GM19025 (cell line): ENCODE results near the gene DNAJC24.
"Not testable (repeated sequence)": the region's sequence is repeated elsewhere in the genome, so short reads cannot be mapped to it uniquely, and the experiment has no call there.

Experiments
- ATAC-seq: cut with Tn5 transposase; IDR thresholded peaks from one replicate; pipeline ENCODE4 v1.9.1; 2021; ENCODE audit warnings: mild to moderate bottlenecking, low read depth, moderate library complexity; ENCODE audit not compliant: unreplicated experiment

The DNAJC24 gene, protein sequence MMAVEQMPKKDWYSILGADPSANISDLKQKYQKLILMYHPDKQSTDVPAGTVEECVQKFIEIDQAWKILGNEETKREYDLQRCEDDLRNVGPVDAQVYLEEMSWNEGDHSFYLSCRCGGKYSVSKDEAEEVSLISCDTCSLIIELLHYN

DNA sequence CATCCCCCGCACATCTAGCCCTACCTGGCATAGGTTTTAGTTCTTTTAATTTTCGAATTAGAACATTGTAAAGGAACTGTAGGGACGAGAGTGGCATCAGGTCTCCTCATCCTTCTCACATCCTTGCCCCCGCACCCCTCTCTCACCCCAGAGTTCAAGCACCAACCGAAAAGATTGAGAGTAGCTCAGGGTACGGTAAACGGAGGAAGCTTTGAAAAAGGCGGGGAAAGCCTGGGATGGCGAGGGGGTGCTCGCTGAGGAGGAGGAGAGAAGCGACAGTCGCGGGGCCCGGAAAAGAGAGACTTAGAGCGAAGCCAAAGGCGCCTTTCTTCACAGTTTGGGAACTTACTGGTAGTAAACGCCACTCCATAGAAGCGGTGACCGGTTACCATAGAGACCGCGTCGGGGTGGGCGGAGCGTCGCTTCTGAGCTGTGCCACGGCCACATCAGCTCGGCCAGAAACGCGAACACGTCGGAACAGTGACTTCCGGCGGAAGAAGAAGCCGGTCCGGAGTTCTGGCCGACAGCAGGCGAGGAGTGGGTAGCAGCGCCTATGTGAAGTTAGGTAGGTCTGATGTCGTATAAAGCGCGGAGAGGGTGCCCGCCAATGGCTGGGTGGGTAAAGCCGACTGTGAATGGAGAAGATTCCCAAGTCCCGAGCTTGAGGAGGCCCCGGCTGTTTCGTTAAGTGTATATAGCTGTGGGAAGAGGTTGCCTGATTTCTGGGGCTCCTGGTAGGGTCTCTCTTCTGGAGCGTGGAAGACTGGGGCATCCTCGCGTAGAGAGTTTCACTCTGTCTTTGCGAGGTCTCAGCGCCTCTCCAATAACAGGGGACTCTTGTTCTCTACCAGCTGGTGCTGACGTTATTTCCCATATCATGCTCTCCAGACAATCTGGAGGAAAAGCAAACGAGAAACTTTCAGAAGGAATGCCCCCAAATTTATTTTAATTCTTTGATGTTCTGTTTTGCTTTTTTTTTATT, at the start of gene DNAJC24, which contains the start of gene DCDC1:
TSS of gene DNAJC24 (plus strand) at position 513 of the 982 bp plus-strand sequence. CDS start 889 bp downstream, outside the sequence.
TSS of gene DCDC1 (minus strand) at position 392 of the 982 bp plus-strand sequence. CDS start 41,459 bp downstream, outside the sequence.
- ATAC-seq: peak; percentile 100

DNA sequence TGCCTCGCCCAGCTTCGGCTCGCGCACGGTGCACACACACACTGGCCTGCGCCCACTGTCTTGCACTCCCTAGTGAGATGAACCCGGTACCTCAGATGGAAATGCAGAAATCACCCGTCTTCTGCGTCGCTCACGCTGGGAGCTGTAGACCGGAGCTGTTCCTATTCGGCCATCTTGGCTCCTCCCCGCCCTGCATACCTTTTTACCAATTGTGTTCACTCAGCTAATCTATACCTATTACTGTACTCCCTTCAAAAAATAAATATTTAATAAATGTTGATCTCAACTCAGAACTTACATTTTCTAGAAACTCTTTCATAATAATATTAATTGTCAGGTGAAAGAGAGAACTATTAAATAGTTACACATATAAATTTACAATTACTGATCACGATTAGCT, 48.2 kb upstream of the DNAJC24 start:
- ATAC-seq: not testable (repeated sequence)

DNA sequence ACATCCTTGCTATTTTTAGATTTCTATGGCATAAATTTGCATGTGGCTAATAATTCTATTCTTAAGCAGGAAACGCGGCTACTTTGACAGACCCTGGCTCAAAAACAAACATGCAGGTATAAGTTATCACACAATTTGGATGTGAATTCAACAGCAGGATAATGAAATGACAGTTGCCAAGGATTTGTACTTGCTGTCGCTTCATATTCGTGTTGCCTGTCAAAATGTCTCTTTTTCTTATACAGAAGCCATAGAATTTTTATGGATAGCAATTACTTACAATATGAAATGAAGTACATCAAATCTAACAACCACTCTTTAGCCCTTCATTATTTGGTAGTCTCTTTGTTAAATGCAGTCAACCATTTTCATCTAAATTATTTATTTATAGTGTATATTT, 46.5 kb upstream of the DNAJC24 start:
- no peak for ATAC-seq

DNA sequence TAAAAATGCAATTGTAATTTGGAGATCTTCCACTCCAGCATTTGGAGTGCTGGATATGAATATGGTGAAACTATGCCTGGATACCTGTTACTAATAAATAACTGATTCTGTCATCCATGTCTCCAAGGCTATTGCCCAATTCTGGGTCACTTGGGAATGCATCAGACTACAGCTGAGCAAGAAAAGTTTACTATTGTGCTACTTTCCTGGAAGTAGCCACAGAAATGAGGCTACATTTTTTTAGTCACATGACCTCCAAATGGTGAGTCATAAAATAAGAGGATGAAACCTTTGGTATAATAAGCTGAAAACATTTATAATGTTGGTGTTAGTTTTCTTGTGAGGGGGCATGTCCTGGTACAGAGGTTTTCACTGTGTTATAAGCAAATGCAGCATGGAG, 44.5 kb upstream of the DNAJC24 start:
- no peak for ATAC-seq

DNA sequence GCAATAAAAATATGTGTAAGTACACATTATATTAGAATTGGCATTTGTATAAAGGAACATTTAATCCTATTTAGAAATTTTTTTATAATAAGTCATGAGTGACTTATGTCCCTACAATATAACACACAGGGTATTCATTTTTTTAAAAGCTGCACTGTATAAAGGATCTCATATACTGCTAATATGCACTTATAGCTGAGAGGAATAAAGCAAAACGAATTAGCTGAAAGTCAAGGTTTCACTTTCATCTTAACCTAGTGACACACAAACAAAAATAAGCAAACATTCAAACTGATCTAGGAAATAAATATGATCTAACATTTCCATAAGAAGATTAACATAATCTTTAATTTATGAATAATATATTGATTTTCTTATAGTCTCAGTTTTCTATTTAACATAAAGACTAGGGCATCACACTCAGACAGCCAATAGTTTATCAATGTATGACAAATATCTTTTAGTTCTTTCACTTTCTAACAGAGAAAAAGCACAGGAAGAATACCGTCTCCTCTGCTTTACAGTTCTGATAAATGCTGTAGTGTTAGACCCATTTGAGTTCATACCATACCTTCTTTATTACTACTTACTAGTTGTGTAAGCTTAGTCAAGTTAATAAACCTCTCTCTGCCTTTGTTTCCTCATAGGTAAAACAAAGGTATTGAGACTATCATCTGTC, 43.1 kb upstream of the DNAJC24 start:
- no peak for ATAC-seq

DNA sequence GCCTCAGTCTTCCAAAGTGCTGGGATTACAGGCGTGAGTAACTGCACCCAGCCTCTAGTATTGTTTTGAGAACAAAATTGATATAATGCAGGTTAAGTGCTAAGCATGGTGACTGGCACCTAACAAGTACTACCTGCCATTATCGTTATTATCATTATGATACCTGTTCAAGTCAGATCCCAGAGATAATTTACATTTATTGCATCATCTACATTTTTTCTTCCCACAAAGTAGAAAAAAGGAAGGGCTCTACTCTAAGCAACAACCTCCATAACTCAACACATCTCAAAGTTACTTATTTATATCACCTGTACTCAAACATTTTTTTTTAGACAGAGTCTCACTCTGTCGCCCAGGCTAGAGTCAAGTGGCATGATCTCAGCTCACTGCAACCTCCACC, 42.2 kb upstream of the DNAJC24 start:
- ATAC-seq: no peak

DNA sequence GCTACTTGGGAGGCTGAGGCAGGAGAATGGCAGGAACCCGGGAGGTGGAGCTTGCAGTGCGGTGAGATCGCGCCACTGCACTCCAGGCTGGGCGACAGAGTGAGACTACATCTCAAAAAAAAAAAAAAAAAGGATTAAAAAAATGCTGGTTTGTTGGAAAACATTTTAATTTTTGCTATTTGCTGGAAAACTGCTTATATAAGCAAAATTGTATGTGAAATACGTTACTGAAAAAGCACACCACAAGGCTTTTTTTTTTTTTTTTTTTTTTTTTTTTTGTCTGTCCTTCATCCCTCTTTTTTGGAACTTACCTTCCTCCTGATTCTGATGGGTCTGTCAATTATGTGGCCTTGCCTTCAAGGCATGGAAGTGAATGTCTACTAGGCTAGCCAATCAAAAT, 41.0 kb upstream of the DNAJC24 start:
- no peak for ATAC-seq

DNA sequence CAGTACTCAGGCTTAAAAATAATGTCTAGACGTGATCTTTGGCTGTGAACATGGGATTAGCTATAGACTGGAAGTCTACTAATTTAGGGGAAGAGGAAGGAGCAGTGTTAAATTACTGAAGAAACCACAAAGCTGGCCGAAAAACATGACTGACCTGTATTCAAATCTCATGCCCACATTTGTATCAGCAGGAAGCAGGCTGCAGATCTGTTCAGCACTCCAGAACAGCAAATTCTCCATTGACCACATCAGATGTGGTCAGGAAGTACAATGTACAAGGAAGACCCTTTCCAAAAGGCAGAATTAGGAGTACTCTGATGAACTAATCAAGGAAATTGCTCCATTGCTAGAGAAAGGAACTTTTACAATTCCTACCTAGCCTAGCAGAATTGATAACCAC, 31.9 kb upstream of the DNAJC24 start:
- ATAC-seq: no peak

DNA sequence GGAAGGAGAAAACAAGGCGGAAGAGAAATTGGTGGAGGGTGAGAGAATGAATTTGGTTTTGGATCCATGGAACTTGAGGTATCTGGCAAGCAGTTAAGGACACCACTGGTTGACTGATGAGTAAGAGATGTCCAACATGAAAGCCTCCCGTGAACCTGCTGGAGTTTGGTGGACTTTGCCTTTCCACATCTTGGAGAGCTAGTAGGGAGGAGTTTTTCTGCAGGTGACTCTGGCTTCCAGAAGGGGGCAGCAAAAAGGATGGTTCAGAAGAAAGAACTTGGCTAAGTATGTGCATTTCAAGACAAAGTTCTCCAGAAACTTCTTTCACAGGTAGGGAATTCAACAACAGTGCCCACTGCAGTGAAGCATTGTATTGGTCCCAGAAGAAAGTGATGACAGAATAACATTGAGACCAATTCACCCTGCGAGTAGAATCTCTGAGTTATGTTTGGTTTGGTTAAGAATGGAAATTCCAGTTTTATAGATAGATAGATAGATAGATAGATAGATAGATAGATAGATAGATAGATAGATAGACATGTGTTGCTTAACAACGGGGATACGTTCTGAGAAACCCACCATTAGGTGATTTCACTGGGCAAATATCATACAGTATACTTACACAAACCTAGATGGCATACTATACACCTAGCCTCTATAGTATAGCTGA, 28.6 kb upstream of the DNAJC24 start:
- ATAC-seq: no peak

DNA sequence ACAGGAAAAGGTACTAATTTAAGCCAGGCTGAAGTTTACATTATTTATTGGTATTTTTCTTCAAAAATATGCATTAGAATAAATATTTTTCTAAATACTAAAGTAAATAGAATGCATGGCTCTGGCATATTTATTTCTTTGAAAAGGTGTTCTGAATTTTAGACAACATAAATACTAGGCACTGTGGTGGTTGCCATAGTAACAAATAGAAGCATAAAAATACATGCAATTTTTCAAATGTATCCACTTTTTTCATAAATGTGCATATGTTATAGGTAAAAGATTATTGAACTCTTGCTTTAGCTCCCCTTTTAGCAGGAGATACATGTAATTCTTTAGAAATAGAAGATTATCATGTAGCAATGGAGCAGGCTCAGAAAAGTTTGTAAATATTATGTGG, 18.5 kb upstream of the DNAJC24 start:
- ATAC-seq: no peak

DNA sequence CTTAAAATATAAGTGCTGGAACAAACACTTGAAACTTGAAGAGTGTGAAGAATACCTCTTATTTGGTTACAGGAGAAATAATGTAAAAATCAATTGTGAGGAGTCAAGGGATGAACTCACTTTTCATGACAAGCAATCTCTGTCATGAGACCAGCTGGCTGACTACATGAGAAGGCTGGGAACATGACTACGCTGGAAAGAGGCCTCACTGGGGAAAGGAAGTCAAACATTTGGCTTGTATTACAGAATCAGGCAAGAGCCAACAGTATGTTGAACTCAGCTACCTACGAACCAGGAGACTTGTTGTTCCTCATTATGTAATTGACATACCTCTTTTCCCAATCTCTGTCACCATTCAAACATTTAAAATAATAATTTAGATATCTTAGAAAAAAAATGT, 14.5 kb upstream of the DNAJC24 start:
- no peak for ATAC-seq

DNA sequence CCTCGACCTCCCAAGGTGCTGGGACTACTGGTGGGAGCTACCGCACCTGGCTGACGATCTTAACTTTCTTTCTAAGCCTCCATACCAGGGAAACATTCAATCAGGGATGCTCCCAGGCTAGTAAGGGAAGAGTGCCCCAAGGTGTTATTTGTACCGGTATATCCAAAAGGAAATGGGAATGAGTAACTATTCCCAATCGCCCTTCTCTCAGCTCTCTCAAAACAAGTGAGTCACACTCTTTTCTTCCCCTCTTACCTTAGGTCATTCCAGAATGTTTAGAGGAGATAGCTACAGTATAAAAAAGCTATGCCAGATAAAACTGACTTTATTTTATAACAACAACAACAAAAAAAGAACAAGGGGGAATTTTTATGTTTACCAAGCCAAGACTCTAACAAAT, 13.8 kb upstream of the DNAJC24 start:
- no peak for ATAC-seq

DNA sequence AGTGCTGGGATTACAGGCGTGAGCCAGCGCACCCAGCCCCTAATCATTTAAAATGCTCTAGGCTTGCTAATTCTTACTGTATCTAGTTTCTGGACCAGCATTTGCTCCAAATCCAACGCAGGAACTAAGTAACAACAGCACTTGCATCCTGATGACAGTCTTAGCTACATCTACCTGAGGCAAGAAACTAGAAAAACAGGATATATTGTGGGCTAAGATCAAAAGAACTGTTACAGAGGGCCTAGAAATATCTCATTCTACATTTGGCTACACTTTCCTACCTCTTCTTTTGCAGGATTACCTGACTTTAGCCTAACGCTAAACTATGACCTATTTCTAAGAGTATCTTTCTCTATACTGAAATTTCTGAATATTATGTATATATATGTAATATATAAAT, 7.9 kb upstream of the DNAJC24 start:
- no peak for ATAC-seq

DNA sequence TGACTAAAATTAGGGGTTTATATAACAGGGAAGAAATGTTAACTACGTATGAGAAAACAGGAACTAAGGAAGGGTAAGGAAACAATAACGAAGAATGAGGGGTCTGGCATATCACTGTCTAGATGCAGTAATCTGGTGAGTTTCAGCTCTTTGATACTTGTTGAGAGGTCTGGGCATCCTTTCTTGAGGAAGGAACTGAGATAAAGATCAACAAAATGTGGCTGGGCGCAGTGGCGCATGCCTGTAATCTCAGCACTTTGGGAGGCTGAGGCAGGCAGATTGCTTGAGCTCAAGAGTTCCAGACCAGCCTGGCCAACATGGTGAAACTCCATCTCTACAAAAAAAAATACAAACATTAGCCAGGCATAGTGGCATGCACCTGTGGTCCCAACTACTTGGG, 2.9 kb upstream of the DNAJC24 start:
- no peak for ATAC-seq

DNA sequence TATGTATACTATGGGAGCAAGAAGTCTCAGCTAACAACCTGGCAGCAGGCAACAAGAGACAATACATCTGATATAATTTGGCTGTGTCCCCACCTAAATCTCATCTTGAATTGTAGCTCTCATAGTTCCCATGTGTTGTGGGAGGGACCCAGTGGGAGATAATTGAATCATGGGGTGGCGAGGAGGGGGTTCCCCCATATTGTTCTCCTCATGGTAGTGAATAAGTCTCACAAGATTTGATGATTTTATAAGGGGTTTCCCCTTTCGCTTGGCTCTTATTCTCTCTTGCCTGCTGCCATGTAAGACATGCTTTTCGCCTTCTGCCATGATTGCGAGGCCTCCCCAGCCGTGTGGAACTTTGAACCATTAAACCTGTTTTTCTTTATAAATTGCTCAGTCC, 6.2 kb downstream of the DNAJC24 start:
- no peak for ATAC-seq

DNA sequence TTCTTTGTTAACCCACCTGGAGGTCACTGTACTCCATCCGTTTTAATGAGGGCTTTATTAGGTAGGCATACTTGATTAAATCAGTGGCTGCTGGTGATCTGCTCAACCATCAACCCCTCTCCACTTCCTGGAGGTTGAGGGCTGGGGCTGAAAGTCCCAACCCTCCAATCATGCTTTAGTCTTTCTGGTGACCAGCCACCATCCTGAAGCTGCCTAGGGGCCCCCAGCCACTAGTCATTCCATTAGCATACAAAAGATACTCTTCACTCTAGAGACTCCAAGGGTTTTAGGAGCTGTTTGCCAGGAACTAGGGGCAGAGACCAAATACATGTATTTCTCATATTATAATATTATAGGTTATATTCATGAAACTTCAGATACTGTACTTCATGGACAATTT, 13.5 kb downstream of the DNAJC24 start:
- no peak for ATAC-seq

DNA sequence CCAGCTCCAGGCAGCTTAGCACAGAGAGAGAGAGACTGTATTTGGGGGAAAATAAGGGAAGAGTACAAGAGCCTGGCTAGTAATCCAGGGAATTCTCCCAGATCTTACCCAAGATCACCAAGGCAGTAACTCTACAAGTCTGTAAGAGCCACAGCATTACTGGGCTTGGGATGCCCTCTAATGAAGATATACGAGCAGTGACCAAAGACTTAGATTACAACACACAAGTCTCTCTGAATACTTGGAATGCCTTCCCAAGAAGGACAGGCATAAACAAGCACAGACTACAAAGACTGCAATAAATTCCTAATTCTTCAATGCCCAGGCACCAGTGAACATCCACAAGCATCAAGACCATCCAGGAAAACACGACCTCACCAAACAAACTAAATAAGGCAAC, 17.7 kb downstream of the DNAJC24 start:
- no peak for ATAC-seq

DNA sequence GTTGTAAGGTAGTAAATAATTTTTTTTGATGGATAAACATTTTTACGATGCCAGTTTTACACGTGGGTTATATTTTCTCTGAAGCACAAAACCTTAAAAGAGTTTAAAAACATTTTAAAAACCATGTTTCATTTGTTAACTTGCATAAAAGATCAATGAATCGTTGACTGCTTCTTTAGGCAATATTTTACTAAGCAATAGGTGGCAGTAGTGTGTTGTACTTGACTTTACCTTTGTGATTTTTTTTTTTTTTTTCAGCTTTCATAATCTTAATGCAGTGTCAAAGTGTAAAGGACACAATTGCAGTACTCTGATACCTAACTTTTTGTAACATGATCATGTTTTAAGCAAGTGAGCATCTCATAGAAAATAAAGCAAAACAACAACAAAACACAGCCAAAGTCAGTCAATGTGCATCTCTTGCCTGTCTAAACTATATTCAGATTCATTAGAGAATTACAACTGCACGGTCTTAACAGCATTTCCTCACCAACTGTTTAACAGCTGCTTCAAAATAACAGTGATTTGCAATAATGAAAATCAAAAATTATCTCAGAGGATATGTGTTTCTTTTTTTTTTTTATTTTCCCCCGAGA, 27.7 kb downstream of the DNAJC24 start:
- ATAC-seq: no peak

DNA sequence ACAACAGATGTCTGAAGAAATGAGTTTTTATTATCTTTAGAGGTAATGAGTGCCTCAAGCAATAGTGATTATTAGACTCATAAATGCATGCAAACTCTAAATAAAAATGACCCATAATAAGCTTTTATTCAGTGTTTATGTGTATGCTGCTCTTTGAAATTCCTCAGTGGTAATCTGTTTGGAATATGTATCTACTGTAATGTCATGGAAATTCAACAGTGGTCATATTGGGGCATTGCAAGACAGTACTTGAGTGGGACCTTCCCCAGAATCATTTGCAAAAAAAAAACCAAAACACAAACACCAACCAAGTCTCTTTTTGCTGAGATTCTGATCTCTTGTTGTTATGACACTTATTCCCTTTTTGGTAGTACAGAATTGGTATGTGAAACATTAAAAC, 35.0 kb downstream of the DNAJC24 start:
- ATAC-seq: no peak

DNA sequence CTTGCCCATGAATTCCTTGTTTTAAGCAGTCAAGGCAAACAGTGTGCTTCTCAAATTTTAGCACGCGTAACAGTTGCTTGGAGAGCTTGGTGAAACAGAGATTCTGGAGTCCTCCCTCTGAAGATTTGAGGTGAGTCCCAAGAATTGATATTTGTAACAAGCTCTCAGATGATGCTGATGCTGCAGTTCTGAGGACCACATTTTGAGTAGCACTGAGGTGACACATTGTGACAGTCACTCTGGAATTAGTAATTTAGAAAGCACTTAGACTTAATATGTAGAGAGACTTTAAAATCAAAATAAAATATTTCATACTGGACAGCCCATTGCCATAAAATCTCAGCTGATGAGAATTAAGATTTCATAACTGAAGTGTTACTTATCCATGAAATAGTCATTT, 38.5 kb downstream of the DNAJC24 start:
- ATAC-seq: no peak
